ENCODE results near the gene IL22.

The IL22 gene

DNA sequence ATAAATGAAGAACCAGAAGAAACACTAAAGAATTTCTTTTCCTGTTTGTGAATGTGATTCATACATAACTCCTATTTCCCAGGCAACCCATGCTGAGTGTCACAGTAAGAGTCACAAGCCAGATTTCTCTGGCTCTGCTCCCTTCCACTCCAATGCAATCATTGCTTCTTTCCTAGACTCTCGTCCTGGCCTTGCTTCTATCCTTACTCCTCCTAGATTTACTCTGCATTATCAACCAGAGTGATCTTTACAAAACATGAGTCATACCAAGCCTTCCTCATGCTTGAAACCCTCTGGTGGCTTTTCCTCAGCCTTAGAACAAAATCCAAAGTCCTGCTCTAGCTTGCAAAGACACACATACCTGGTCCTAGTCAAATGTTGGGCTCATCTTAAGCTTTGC is 13.3 kb downstream of the IL22 start:
- H3K4me1 ChIP-seq (ENCODE audit: control insufficient read depth, insufficient read depth, low read length), result peaks cover 9% of the 10 kb centered on the region
- ChIA-PET POLR2A (no interaction called here), CTCF (no interaction called here)
- no peaks in the 10 kb centered on the region for H3K36me3 ChIP-seq (ENCODE audit: control insufficient read depth in 2 of 2, insufficient read depth in 1 of 2, low read length in 2 of 2)
- TF ChIP-seq MYNN (tag by site-specific recombination; IDR thresholded peaks at IDR 0.05; ENCODE audit: borderline replicate concordance) (peak; percentile 81), TRIM28 (IDR thresholded peaks at IDR 0.05; ENCODE audit: borderline replicate concordance, low read length) (0 out of 2 replicates have a peak, but pooled peaks have one; percentile 26), ZNF600 (tag by site-specific recombination; IDR thresholded peaks at IDR 0.05) (0 out of 2 replicates have a peak, but pooled peaks have one; percentile 13), ZBTB17 (tag by site-specific recombination; IDR thresholded peaks at IDR 0.05) (peak; percentile 54; the same call in 1 of the 2 replicates), ZNF621 (tag by site-specific recombination; IDR thresholded peaks at IDR 0.05) (no peak)
- H3K27ac ChIP-seq (ENCODE audit: extremely low read depth, low read depth, low read length), result no peak overlapping the region
- no peak overlapping the region for H3K4me3 ChIP-seq (ENCODE audit: low read depth, low read length)
- no peaks in the 10 kb centered on the region for H3K9me3 ChIP-seq (ENCODE audit: control insufficient read depth, insufficient read depth, low read depth, low read length)

DNA sequence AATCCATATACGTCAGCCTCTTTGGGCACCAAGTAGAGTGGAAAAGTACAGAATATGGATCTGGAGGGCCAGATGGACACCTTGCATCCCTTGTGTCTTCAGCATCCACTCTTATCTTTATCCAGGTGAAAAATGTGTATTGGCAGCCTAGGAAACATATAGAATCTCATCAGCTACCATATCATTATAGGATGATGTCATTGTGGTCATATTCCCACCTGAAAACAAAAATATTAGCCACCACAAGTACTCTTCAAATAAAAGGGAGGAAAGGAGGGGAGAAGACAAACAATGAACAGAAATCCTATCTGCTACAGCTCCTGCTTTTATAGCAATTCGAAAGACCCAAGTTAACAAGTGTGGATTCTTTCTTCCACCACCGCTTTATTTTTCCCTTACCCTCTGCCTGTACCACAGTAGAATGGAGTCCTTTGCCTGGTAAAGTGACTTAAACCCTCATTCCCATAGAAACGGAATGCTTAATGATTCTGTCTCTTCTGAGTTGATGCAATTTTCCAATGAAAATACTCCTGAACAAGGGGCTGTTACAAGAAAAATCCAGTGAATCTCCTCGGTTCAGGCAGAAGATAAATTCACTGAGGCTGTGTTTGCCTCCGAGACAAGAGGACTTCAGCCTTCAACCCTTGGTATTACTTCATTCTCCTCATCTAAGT is 14.0 kb downstream of the IL22 start:
- H3K9me3 ChIP-seq (ENCODE audit: control insufficient read depth, insufficient read depth, low read depth, low read length), result no peaks in the 10 kb centered on the region
- H3K36me3 ChIP-seq (ENCODE audit: control insufficient read depth in 2 of 2, insufficient read depth in 1 of 2, low read length in 2 of 2), result no peaks in the 10 kb centered on the region
- ChIA-PET CTCF (no interaction called here), POLR2A (no interaction called here)
- no peak overlapping the region for H3K4me3 ChIP-seq (ENCODE audit: low read depth, low read length)
- peaks cover 9% of the 10 kb centered on the region for H3K4me1 ChIP-seq (ENCODE audit: control insufficient read depth, insufficient read depth, low read length)
- TF ChIP-seq SP7 (tag by site-specific recombination; IDR thresholded peaks at IDR 0.05) (peak; percentile 66), OSR2 (tag by site-specific recombination; IDR thresholded peaks at IDR 0.05) (peak; percentile 19; the same call in 1 of the 2 replicates), WT1 (tag by site-specific recombination; IDR thresholded peaks at IDR 0.05) (0 out of 2 replicates have a peak, but pooled peaks have one; percentile 44), TRIM28 (IDR thresholded peaks at IDR 0.05; ENCODE audit: borderline replicate concordance, low read length) (no peak)
- TF ChIP-seq, protein P1, sequence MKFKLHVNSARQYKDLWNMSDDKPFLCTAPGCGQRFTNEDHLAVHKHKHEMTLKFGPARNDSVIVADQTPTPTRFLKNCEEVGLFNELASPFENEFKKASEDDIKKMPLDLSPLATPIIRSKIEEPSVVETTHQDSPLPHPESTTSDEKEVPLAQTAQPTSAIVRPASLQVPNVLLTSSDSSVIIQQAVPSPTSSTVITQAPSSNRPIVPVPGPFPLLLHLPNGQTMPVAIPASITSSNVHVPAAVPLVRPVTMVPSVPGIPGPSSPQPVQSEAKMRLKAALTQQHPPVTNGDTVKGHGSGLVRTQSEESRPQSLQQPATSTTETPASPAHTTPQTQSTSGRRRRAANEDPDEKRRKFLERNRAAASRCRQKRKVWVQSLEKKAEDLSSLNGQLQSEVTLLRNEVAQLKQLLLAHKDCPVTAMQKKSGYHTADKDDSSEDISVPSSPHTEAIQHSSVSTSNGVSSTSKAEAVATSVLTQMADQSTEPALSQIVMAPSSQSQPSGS (tag by site-specific recombination; IDR thresholded peaks at IDR 0.05; ENCODE audit: low read depth), result peak; percentile 66
- H3K27ac ChIP-seq (ENCODE audit: extremely low read depth, low read depth, low read length), result no peak overlapping the region

DNA sequence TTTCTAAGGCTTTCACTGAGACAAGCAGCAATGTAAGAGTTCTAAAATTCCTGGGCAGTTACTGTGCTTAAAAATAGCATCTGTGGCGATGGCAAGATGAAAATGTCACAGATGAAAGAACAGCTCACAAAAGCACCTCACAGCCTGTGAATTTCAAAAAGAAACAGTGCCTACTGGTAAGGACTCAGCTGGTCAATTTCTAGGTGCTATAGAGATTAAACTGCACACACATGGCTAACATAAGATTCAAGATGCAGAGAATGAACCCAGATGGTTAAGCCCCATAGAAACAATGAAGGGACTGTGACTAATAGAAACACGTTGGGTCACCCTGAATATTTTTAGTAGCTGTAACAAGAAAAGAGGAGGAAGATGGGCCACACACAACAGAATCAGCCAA is 15.8 kb downstream of the IL22 start:
- Histone ChIP-seq H3K4me1 (ENCODE audit: control insufficient read depth, insufficient read depth, low read length) (peaks cover 9% of the 10 kb centered on the region), H3K4me3 (ENCODE audit: low read depth, low read length) (no peak overlapping the region), H3K36me3 (ENCODE audit: control insufficient read depth in 2 of 2, insufficient read depth in 1 of 2, low read length in 2 of 2) (no peaks in the 10 kb centered on the region), H3K9me3 (ENCODE audit: control insufficient read depth, insufficient read depth, low read depth, low read length) (no peaks in the 10 kb centered on the region), H3K27ac (ENCODE audit: extremely low read depth, low read depth, low read length) (no peak overlapping the region)
- POLR2A ChIA-PET, result no interaction called here
- no peak for TF ChIP-seq GFI1B (tag by site-specific recombination; IDR thresholded peaks at IDR 0.05)
- no peak for TF ChIP-seq ZNF610 (tag by site-specific recombination; IDR thresholded peaks at IDR 0.05; ENCODE audit: borderline replicate concordance)
- no peak for TF ChIP-seq ZXDB (tag by site-specific recombination; IDR thresholded peaks at IDR 0.05)
- no peak for TF ChIP-seq ZNF48 (tag by site-specific recombination; IDR thresholded peaks at IDR 0.05)
- TF ChIP-seq KLF10 (tag by site-specific recombination; IDR thresholded peaks at IDR 0.05), result no peak
- CTCF ChIA-PET, result interaction anchor here (0.6 to 1.9 kb wide), 2 partner anchors 13 to 14 kb away, joined by 3 to 7 read pairs; no protein-coding TSS in a partner anchor

DNA sequence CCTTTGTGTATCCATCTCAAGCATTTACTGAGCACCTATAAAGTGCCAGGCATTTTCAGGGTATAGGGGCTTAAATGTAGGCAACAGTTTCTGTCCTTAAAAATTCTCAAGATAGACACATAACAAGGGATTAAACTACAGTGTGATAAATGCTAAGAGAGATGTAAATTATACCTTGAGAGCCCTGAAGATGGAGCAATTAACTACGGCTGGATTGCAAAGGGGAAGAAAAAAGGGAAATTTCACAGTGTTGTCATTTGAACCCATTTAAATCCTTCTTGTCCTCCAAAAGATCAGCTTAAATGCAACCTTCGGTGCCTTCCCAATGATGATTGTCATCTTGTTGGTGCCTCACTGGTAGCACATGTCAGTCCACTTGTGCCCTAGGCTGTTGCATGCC is 16.3 kb downstream of the IL22 start:
- CTCF ChIA-PET, result interaction anchor here (0.6 to 1.9 kb wide), 3 partner anchors 12 to 133 kb away, joined by 3 to 7 read pairs (median 4); no protein-coding TSS in a partner anchor
- no peak overlapping the region for H3K4me3 ChIP-seq (ENCODE audit: low read depth, low read length)
- no peaks in the 10 kb centered on the region for H3K9me3 ChIP-seq (ENCODE audit: control insufficient read depth, insufficient read depth, low read depth, low read length)
- no peaks in the 10 kb centered on the region for H3K36me3 ChIP-seq (ENCODE audit: control insufficient read depth in 2 of 2, insufficient read depth in 1 of 2, low read length in 2 of 2)
- POLR2A ChIA-PET, result no interaction called here
- H3K27ac ChIP-seq (ENCODE audit: extremely low read depth, low read depth, low read length), result no peak overlapping the region
- peaks cover 9% of the 10 kb centered on the region for H3K4me1 ChIP-seq (ENCODE audit: control insufficient read depth, insufficient read depth, low read length)
- TF ChIP-seq, protein P2, sequence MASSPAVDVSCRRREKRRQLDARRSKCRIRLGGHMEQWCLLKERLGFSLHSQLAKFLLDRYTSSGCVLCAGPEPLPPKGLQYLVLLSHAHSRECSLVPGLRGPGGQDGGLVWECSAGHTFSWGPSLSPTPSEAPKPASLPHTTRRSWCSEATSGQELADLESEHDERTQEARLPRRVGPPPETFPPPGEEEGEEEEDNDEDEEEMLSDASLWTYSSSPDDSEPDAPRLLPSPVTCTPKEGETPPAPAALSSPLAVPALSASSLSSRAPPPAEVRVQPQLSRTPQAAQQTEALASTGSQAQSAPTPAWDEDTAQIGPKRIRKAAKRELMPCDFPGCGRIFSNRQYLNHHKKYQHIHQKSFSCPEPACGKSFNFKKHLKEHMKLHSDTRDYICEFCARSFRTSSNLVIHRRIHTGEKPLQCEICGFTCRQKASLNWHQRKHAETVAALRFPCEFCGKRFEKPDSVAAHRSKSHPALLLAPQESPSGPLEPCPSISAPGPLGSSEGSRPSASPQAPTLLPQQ (tag by site-specific recombination; IDR thresholded peaks at IDR 0.05), result no peak
- TF ChIP-seq, protein P3, sequence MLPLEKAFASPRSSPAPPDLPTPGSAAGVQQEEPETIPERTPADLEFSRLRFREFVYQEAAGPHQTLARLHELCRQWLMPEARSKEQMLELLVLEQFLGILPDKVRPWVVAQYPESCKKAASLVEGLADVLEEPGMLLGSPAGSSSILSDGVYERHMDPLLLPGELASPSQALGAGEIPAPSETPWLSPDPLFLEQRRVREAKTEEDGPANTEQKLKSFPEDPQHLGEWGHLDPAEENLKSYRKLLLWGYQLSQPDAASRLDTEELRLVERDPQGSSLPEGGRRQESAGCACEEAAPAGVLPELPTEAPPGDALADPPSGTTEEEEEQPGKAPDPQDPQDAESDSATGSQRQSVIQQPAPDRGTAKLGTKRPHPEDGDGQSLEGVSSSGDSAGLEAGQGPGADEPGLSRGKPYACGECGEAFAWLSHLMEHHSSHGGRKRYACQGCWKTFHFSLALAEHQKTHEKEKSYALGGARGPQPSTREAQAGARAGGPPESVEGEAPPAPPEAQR (tag by site-specific recombination; IDR thresholded peaks at IDR 0.05), result no peak
- TF ChIP-seq ZNF664 (tag by site-specific recombination; IDR thresholded peaks at IDR 0.05) (no peak), ZNF48 (tag by site-specific recombination; IDR thresholded peaks at IDR 0.05) (no peak), ZBTB21 (tag by site-specific recombination; IDR thresholded peaks at IDR 0.05) (no peak), PRDM1 (tag by site-specific recombination; IDR thresholded peaks at IDR 0.05) (no peak), ZNF239 (tag by site-specific recombination; IDR thresholded peaks at IDR 0.05) (no peak), KLF16 (tag by site-specific recombination; IDR thresholded peaks at IDR 0.05) (no peak), ZBTB1 (tag by site-specific recombination; IDR thresholded peaks at IDR 0.05) (no peak), MYNN (tag by site-specific recombination; IDR thresholded peaks at IDR 0.05; ENCODE audit: borderline replicate concordance) (no peak), ZNF677 (tag by site-specific recombination; IDR thresholded peaks at IDR 0.05) (no peak)
- TF ChIP-seq, protein P4, sequence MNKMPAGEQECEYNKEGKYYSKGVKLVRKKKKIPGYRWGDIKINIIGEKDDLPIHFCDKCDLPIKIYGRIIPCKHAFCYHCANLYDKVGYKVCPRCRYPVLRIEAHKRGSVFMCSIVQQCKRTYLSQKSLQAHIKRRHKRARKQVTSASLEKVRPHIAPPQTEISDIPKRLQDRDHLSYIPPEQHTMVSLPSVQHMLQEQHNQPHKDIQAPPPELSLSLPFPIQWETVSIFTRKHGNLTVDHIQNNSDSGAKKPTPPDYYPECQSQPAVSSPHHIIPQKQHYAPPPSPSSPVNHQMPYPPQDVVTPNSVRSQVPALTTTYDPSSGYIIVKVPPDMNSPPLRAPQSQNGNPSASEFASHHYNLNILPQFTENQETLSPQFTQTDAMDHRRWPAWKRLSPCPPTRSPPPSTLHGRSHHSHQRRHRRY (tag by site-specific recombination; IDR thresholded peaks at IDR 0.05), result no peak
